ENCODE measurements around the gene FDXR. TPM values are rescaled to one million over a fixed set of nuclear protein-coding genes. Genes with fewer than 3 reads are reported as not detected.
A peak's percentile ranks its signal among the peaks of the same experiment; 100 is the strongest.

FDXR gene
- total and polyA plus RNA-seq, 2 of the 8 experiments (the other 6 are each of a cell fraction or from before 2014, with no cell fraction given): 24.2 to 31.4 TPM

DNA sequence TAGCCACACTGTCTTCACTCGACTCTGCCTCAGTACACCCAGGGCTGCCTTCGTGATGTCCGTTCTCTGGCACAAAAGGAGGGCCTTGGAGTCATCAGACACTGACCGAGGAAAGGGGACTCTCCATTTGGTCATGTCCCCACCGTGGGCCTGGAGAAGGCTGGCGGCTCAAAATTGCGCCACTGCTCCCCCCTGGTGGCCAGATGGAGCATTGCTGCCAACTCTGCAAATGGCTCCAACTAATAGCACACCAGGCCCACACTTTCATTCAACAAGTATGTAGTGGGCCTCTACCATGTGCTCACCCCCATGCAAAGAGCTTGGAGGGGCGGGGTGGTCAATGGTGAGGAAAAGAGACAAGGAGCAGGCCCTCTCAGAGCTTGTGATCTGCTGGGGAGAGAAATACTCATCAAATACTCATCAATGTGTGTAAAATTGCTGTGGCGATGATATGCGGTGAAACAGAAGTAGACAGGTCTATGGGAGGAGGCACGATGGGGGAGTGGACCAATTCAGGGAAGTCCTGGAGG is 7.9 kb downstream of the FDXR start:
- Histone ChIP-seq H3K56ac (replicated peaks; ENCODE audit: insufficient read length, low read depth, low read length) (no peak overlapping the region), H3K4me2 (ENCODE audit: insufficient read depth in 1 of 2, low read depth in 2 of 2, low read length in 2 of 2) (no peak overlapping the region), H3K79me1 (ENCODE audit: low read depth, low read length) (no peaks in the 10 kb centered on the region), H2BK5ac (ENCODE audit: low read depth, low read length) (no peak overlapping the region), H4K8ac (ENCODE audit: extremely low read depth, insufficient read depth, low read length) (no peak overlapping the region), H3K79me2 (ENCODE audit: control insufficient read depth in 1 of 2, insufficient read depth in 2 of 2, low read length in 2 of 2) (no peaks in the 10 kb centered on the region), H2BK15ac (ENCODE audit: low read length) (no peak overlapping the region), H3K27me3 (replicated peaks in 1 of 4; ENCODE audit: control insufficient read depth in 3 of 4, extremely low read depth in 1 of 4, insufficient read depth in 3 of 4, low read length in 3 of 4) (peaks cover 21 to 23% (median 21%) of the 10 kb centered on the region in 4 experiments), H2AK5ac (ENCODE audit: low read depth, low read length) (no peak overlapping the region), H3K4me3 (ENCODE audit: extremely low read depth in 1 of 4, insufficient read depth in 2 of 4, low read depth in 3 of 4, low read length in 4 of 4) (no peak overlapping the region), H4K5ac (ENCODE audit: insufficient read length, low read depth, low read length) (no peak overlapping the region), H2BK12ac (ENCODE audit: low read depth, low read length) (no peak overlapping the region), H2BK120ac (replicated peaks; ENCODE audit: low read depth, low read length) (no peak overlapping the region), H3K9me3 (ENCODE audit: insufficient read depth in 2 of 2, low read depth in 1 of 2, low read length in 1 of 2) (no peaks in the 10 kb centered on the region), H3K4me1 (replicated peaks in 1 of 4; ENCODE audit: control insufficient read depth in 3 of 4, insufficient read depth in 4 of 4, low read length in 3 of 4) (peaks cover 0 to 7% (median 5%) of the 10 kb centered on the region in 4 experiments; a peak in 4 of 7 replicates), H4K20me1 (replicated peaks in 1 of 2; ENCODE audit: control insufficient read depth in 1 of 2, insufficient read depth in 2 of 2, low read length in 2 of 2) (peaks cover 3 to 9% of the 10 kb centered on the region in 2 experiments), H3K36me3 (ENCODE audit: control insufficient read depth in 2 of 4, insufficient read depth in 4 of 4, low read length in 3 of 4) (peaks cover 0 to 17% (median under 1%) of the 10 kb centered on the region in 4 experiments; a peak in 2 of 8 replicates), H3K23ac (ENCODE audit: insufficient read length) (no peak overlapping the region), H3K18ac (ENCODE audit: extremely low read depth, low read length) (0 out of 2 replicates have a peak overlapping the region, but pooled peaks have one; percentile 24), H2AFZ (ENCODE audit: low read length) (no peak overlapping the region), H3K4ac (replicated peaks; ENCODE audit: insufficient read length, low read depth, low read length) (no peak overlapping the region), H3K14ac (ENCODE audit: insufficient read length) (no peak overlapping the region), H4K91ac (replicated peaks; ENCODE audit: insufficient read length, low read length) (no peak overlapping the region), H3K23me2 (ENCODE audit: low read depth, low read length) (no peaks in the 10 kb centered on the region; the same call in 1 of the 2 replicates), H2BK20ac (ENCODE audit: low read length) (no peak overlapping the region), H3K27ac (ENCODE audit: low read depth, low read length) (no peak overlapping the region), H3K9ac (replicated peaks in 1 of 4; ENCODE audit: extremely low read depth in 1 of 4, low read depth in 3 of 4, low read length in 3 of 4) (no peak overlapping the region)
- CTCF ChIA-PET (ENCODE audit: partially characterized antibody): interaction anchor here (0.7 to 99.6 kb wide), 22 partner anchors 21 to 838 kb away, joined by 3 to 2981 read pairs (median 9); partner anchors contain the start of genes FADS6, FDXR, GRIN2C and NAT9
- FAIRE-seq (peak; percentile 82), DNase-seq (ENCODE audit: low read depth in 1 of 2, low spot score in 2 of 2) (peak in 1 of 2 experiments; percentile 95)
- 43% methylated on average over 11 of the region's 11 CpGs; no CpG with 5 or more reads in 1 of the 2 experiments for whole genome bisulfite sequencing, 2 experiments (ENCODE audit: extremely low coverage in 1 of 2, insufficient coverage in 1 of 2, insufficient read length in 1 of 2, insufficient replicate concordance in 2 of 2, low coverage in 1 of 2, low lambda C conversion rate in 2 of 2, missing lambda C conversion rate in 1 of 2)
- POLR2A ChIA-PET (ENCODE audit: partially characterized antibody): interaction anchor here (0.6 to 1.0 kb wide), 3 partner anchors 70 to 89 kb away, joined by 3 read pairs; partner anchors contain the start of genes NAT9 and OTOP3
- TF ChIP-seq KDM4A (IDR thresholded peaks at IDR 0.05; ENCODE audit: low read depth, low read length, severe bottlenecking): no peak
- TF ChIP-seq HDAC6 (IDR thresholded peaks at IDR 0.05; ENCODE audit: low read depth, low read length): no peak
- TF ChIP-seq SP4 (IDR thresholded peaks at IDR 0.05; ENCODE audit: low read length): no peak
- TF ChIP-seq, protein P1, sequence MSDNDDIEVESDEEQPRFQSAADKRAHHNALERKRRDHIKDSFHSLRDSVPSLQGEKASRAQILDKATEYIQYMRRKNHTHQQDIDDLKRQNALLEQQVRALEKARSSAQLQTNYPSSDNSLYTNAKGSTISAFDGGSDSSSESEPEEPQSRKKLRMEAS (IDR thresholded peaks at IDR 0.05): peak; percentile 56; the same call in 1 of the 2 replicates
- peak; percentile 81 to 86 for TF ChIP-seq RAD21 (IDR thresholded peaks at IDR 0.05 in 1 of 2, conservative IDR thresholded peaks at IDR 0.05 in 1 of 2; ENCODE audit: low read depth in 2 of 2, low read length in 2 of 2)
- no peak for TF ChIP-seq JUND (IDR thresholded peaks at IDR 0.05; ENCODE audit: low read length)
- 0 out of 2 replicates have a peak, but pooled peaks have one; percentile 13 for TF ChIP-seq GABPA (IDR thresholded peaks at IDR 0.05; ENCODE audit: borderline replicate concordance, insufficient read depth, low read length)
- no peak for TF ChIP-seq GTF2F1 (IDR thresholded peaks at IDR 0.05; ENCODE audit: borderline replicate concordance, low read depth, low read length)
- TF ChIP-seq TBP (IDR thresholded peaks at IDR 0.05; ENCODE audit: low read depth, low read length): no peak
- TF ChIP-seq, protein P2, sequence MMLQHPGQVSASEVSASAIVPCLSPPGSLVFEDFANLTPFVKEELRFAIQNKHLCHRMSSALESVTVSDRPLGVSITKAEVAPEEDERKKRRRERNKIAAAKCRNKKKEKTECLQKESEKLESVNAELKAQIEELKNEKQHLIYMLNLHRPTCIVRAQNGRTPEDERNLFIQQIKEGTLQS (IDR thresholded peaks at IDR 0.05; ENCODE audit: insufficient read depth, low read depth, low read length): no peak

Data from H1 (cell line).